HUDEP-2 (cell line): ENCODE results near the gene UPB1.
A peak's percentile ranks its signal among the peaks of the same experiment; 100 is the strongest.

Experiments
- DNase-seq, 76 experiments: peaks; one replicate each; lab custom pipeline; 2025; ENCODE audit not compliant: unreplicated experiment in 76 of 76; lab: John Stamatoyannopoulos, UW

UPB1 gene

GRCh38 chr22:24555165-24556039 lies 60.3 kb downstream of the UPB1 start, which contains the start of gene SNRPD3:
Gene SNRPD3 (plus strand): TSS chr22:24555999. CDS start chr22:24557675, 1,676 bp downstream.
- peak; percentile 73 to 100 (median 99) for DNase-seq

DNA sequence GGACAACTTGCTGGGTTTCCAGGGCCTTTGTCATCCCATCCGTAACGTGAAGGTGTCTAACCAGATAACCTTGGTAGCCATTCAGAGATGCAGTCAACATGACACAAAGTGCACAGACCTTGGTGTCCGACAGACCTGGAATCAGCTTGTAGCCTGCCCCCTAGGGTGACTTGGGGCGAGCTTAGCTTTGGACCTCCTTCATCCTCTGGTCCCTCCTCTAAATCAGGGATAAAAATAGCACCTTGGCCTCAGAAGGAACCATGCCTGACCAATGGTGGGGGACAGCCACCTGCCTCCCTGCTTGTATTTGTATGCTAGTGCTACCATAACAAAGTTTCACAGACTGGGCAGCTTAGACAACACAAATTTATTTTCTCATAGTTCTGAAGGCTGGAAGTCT lies 64.3 kb downstream of the UPB1 start:
- DNase-seq, result no peak

DNA sequence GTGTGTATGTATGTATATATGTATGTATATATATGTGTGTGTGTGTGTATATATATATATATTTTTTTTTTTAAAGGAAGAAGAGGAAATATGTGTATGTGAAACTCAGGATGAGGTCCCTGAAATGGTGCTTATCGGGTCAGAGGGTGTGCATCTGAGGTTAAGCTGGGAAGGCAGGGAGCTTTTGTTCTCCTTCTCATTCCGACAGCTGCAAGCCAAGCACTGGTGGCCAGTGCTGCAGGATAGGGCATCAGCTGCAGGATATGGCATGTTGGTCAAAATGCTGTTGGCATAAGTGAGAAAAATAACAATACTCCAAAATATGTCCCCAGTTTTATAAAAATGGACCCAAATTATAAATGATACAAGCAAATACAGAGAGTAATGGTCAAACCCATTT lies 68.1 kb downstream of the UPB1 start:
- DNase-seq, result no peak

DNA sequence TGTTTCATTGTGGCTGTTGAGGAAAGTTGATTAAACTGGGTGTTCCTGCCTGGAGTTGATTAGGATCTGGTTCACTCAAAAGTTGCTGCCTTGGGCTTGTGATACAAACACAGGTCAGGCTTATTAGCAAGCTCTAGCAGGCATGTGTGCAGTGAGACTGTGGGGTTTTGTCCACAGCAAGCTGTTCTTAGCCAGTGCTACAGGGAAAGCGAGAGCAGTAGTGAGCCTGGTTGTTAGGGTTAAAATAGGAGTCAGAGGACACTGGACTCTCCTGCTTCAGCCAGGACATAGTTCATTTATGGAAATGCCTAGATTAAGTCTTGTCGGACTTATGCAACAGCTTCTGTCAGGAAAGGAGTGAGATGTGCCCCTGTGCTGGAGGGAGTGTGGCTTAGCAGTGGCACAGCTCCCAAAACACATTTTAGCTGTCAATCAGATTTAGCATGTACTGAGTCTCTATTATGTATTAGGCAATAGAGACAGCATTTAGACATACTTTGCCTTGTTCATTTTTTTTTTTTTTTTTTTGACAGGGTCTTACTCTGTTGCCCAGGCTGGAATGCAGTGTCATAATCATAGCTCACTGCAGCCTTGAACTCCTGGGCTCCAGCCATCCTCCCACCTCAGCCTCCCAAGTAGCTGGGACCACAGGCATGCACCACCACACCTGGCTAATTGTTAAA lies 69.4 kb downstream of the UPB1 start:
- peak in 5 of 76 experiments; percentile 8 to 16 (median 9) for DNase-seq

- no peak for DNase-seq
Measured at GRCh38 chr22:24565077-24565476, 69.9 kb downstream of the UPB1 start.

- no peak for DNase-seq
Measured at GRCh38 chr22:24566899-24567511, 71.9 kb downstream of the UPB1 start.

GRCh38 chr22:24567668-24568067 lies 72.5 kb downstream of the UPB1 start:
- no peak for DNase-seq

DNA sequence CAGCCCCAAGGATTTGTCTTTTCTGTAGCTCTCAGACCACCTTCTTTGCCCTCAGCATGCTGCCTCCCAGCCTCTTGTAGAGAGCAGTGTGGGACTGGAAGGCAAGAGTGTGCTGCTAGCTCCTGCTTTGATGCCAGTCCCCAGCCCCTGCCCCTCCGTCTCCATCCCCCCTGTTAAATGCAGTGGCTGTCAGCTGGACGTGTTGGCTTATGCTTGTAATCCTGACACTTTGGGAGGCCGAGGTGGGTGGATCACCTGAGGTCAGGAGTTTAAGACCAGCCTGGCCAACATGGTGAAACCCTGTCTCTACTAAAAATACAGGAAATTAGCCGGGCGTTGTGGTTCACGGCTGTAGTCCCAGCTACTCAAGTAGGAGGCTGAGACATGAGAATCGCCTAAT lies 76.1 kb downstream of the UPB1 start:
- no peak for DNase-seq

GRCh38 chr22:24576778-24577177 lies 81.6 kb downstream of the UPB1 start:
- DNase-seq, result no peak
